ENCODE data around the gene KIF14. TPM values are rescaled to one million over a fixed set of nuclear protein-coding genes. Genes with fewer than 3 reads are reported as not detected.

Gene KIF14
- total and polyA plus RNA-seq, 2 experiments from 2014 or later: 0.54 to 2.2 TPM

GRCh38 chr1:200520735-200521134, 99.8 kb downstream of the KIF14 start:
- no peak overlapping the region for H3K4me2 ChIP-seq
- TF ChIP-seq, protein P1, sequence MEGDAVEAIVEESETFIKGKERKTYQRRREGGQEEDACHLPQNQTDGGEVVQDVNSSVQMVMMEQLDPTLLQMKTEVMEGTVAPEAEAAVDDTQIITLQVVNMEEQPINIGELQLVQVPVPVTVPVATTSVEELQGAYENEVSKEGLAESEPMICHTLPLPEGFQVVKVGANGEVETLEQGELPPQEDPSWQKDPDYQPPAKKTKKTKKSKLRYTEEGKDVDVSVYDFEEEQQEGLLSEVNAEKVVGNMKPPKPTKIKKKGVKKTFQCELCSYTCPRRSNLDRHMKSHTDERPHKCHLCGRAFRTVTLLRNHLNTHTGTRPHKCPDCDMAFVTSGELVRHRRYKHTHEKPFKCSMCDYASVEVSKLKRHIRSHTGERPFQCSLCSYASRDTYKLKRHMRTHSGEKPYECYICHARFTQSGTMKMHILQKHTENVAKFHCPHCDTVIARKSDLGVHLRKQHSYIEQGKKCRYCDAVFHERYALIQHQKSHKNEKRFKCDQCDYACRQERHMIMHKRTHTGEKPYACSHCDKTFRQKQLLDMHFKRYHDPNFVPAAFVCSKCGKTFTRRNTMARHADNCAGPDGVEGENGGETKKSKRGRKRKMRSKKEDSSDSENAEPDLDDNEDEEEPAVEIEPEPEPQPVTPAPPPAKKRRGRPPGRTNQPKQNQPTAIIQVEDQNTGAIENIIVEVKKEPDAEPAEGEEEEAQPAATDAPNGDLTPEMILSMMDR (IDR thresholded peaks at IDR 0.05; ENCODE audit: poor library complexity): no peak
- TF ChIP-seq EZH2 (IDR thresholded peaks at IDR 0.05; ENCODE audit: borderline replicate concordance) (no peak), EZH2phosphoT487 (IDR thresholded peaks at IDR 0.05; ENCODE audit: low read depth, severe bottlenecking, unreplicated experiment) (no peak)
- H3K36me3 ChIP-seq (replicated peaks; ENCODE audit: insufficient read depth, low read depth): no peaks in the 10 kb centered on the region
- H4K20me1 ChIP-seq (ENCODE audit: insufficient read depth, poor library complexity, severe bottlenecking): no peaks in the 10 kb centered on the region
- WGBS (ENCODE audit: low lambda C conversion rate, missing lambda C conversion rate): 91% methylated on average over 8 of the region's 8 CpGs
- no peak overlapping the region for H2AFZ ChIP-seq
- no peaks in the 10 kb centered on the region for H3K79me2 ChIP-seq
- H3K27me3 ChIP-seq: no peaks in the 10 kb centered on the region
- H3K27ac ChIP-seq: no peak overlapping the region
- no peaks in the 10 kb centered on the region for H3K4me1 ChIP-seq (ENCODE audit: insufficient read depth)
- DNase-seq (ENCODE audit: low spot score): no peak
- no peak overlapping the region for H3K4me3 ChIP-seq
- no peaks in the 10 kb centered on the region for H3K9me2 ChIP-seq (replicated peaks; ENCODE audit: insufficient read depth)
- H3K9me3 ChIP-seq (ENCODE audit: low read depth): no peaks in the 10 kb centered on the region

DNA sequence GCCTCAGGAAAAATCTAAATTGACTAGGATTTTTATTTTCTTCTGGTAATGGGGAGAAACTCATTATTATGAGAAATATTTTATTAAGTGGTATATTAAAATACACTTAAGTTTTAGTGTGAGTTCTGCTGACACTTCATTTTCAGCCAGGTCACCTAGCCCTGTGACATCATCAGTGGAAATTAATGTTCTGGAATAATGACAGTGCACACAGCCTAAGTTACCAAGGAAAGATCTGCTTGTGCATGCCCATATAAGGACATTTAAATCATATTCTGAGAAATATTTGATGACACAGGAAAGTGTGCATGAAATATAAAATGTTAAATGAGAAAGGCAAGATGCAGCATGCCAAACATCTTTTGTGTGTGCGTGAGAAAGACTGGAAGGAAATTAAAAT, 102.0 kb downstream of the KIF14 start:
- no peaks in the 10 kb centered on the region for H3K36me3 ChIP-seq (replicated peaks; ENCODE audit: insufficient read depth, low read depth)
- WGBS (ENCODE audit: low lambda C conversion rate, missing lambda C conversion rate): 94% methylated on average over 1 of the region's 1 CpG

GRCh38 chr1:200512191-200512590, 108.4 kb downstream of the KIF14 start:
- H3K9me3 ChIP-seq (ENCODE audit: low read depth): no peaks in the 10 kb centered on the region
- no peaks in the 10 kb centered on the region for H3K9me2 ChIP-seq (replicated peaks; ENCODE audit: insufficient read depth)
- no peak for DNase-seq (ENCODE audit: low spot score)
- H3K79me2 ChIP-seq: no peaks in the 10 kb centered on the region
- H3K4me3 ChIP-seq: no peak overlapping the region
- no peak for TF ChIP-seq EZH2phosphoT487 (IDR thresholded peaks at IDR 0.05; ENCODE audit: low read depth, severe bottlenecking, unreplicated experiment)
- TF ChIP-seq, protein P1 (IDR thresholded peaks at IDR 0.05; ENCODE audit: poor library complexity): no peak
- no peak for TF ChIP-seq EZH2 (IDR thresholded peaks at IDR 0.05; ENCODE audit: borderline replicate concordance)
- no peaks in the 10 kb centered on the region for H3K36me3 ChIP-seq (replicated peaks; ENCODE audit: insufficient read depth, low read depth)
- H3K27me3 ChIP-seq: no peaks in the 10 kb centered on the region
- WGBS (ENCODE audit: low lambda C conversion rate, missing lambda C conversion rate): 74% methylated on average over 3 of the region's 3 CpGs
- no peak overlapping the region for H2AFZ ChIP-seq
- H3K4me2 ChIP-seq: no peak overlapping the region
- no peaks in the 10 kb centered on the region for H4K20me1 ChIP-seq (ENCODE audit: insufficient read depth, poor library complexity, severe bottlenecking)
- no peak overlapping the region for H3K27ac ChIP-seq
- H3K4me1 ChIP-seq (ENCODE audit: insufficient read depth): no peaks in the 10 kb centered on the region

More for the DNA sequence above, 102.0 kb downstream of the KIF14 start:
- Histone ChIP-seq H3K4me2 (no peak overlapping the region), H3K9me3 (ENCODE audit: low read depth) (no peaks in the 10 kb centered on the region), H3K9me2 (replicated peaks; ENCODE audit: insufficient read depth) (no peaks in the 10 kb centered on the region), H4K20me1 (ENCODE audit: insufficient read depth, poor library complexity, severe bottlenecking) (no peaks in the 10 kb centered on the region), H3K4me3 (no peak overlapping the region), H3K79me2 (no peaks in the 10 kb centered on the region), H3K27me3 (no peaks in the 10 kb centered on the region), H3K27ac (no peak overlapping the region), H3K4me1 (ENCODE audit: insufficient read depth) (no peaks in the 10 kb centered on the region), H2AFZ (no peak overlapping the region)
- DNase-seq (ENCODE audit: low spot score): no peak
- TF ChIP-seq, protein P1 (IDR thresholded peaks at IDR 0.05; ENCODE audit: poor library complexity): no peak
- TF ChIP-seq EZH2 (IDR thresholded peaks at IDR 0.05; ENCODE audit: borderline replicate concordance): no peak
- no peak for TF ChIP-seq EZH2phosphoT487 (IDR thresholded peaks at IDR 0.05; ENCODE audit: low read depth, severe bottlenecking, unreplicated experiment)

- no peaks in the 10 kb centered on the region for H3K9me2 ChIP-seq (replicated peaks; ENCODE audit: insufficient read depth)
- no peaks in the 10 kb centered on the region for H3K36me3 ChIP-seq (replicated peaks; ENCODE audit: insufficient read depth, low read depth)
- H3K9me3 ChIP-seq (ENCODE audit: low read depth): no peaks in the 10 kb centered on the region
- WGBS (ENCODE audit: low lambda C conversion rate, missing lambda C conversion rate): 24% methylated on average over 4 of the region's 4 CpGs
- no peaks in the 10 kb centered on the region for H4K20me1 ChIP-seq (ENCODE audit: insufficient read depth, poor library complexity, severe bottlenecking)
- TF ChIP-seq EZH2phosphoT487 (IDR thresholded peaks at IDR 0.05; ENCODE audit: low read depth, severe bottlenecking, unreplicated experiment) (no peak), EZH2 (IDR thresholded peaks at IDR 0.05; ENCODE audit: borderline replicate concordance) (no peak)
- TF ChIP-seq, protein P1 (IDR thresholded peaks at IDR 0.05; ENCODE audit: poor library complexity): peak; percentile 96
- peak; percentile 90 for DNase-seq (ENCODE audit: low spot score)
- no peak overlapping the region for H3K4me2 ChIP-seq
- no peak overlapping the region for H3K4me3 ChIP-seq
- no peaks in the 10 kb centered on the region for H3K27me3 ChIP-seq
- H3K79me2 ChIP-seq: no peaks in the 10 kb centered on the region
- no peak overlapping the region for H2AFZ ChIP-seq
- H3K4me1 ChIP-seq (ENCODE audit: insufficient read depth): no peaks in the 10 kb centered on the region
- no peak overlapping the region for H3K27ac ChIP-seq
Observed at GRCh38 chr1:200510228-200510623, 110.3 kb downstream of the KIF14 start.

Measured in hepatocyte (in vitro differentiated cells).